Ovary (tissue), 9 donors: ENCODE results near the gene PPP1R2. TPM values are rescaled to one million over a fixed set of nuclear protein-coding genes. Genes with fewer than 3 reads are reported as not detected.

Source experiments
- DNase-seq, 5 donors: peaks; one replicate each; pipeline ENCODE4 v3.0.0-alpha.2; 2019 to 2020
- H3K27ac ChIP-seq, 2 donors: fragments of 200-600 bp; one replicate each; pipeline versions ENCODE4 v1.5.1 to v1.8.0; 2019 to 2022
- H3K27me3 ChIP-seq: fragments of 200-600 bp; one replicate; pipeline ENCODE4 v1.8.0; 2022
- H3K36me3 ChIP-seq: fragments of 200-600 bp; sonication (generic); one replicate; pipeline ENCODE4 v1.5.1; 2019
- H3K4me1 ChIP-seq: one replicate; pipeline ENCODE4 v1.8.1; 2013; ENCODE audit warnings: mild to moderate bottlenecking, moderate library complexity; ENCODE audit not compliant: insufficient read depth
- H3K4me3 ChIP-seq: fragments of 200-600 bp; sonication (generic); one replicate; pipeline ENCODE4 v1.5.1; 2017
- H3K9me3 ChIP-seq, 2 donors: fragments of 200-600 bp in 1 of 2; sonication (generic) in 1 of 2; one replicate each; pipeline versions ENCODE4 v1.5.1 to v1.8.1; 2013 to 2019; ENCODE audit warnings: mild to moderate bottlenecking in 1 of 2, moderate library complexity in 1 of 2
- EP300 ChIP-seq: sonication (generic); formaldehyde crosslinking; IDR thresholded peaks from one replicate; pipeline ENCODE4 v1.6.1; 2017; ENCODE audit warnings: antibody characterized with exemption
- POLR2A ChIP-seq: fragments of 450-650 bp; IDR thresholded peaks from one replicate; pipeline ENCODE4 v1.6.1; 2017; ENCODE audit warnings: antibody characterized with exemption, mild to moderate bottlenecking, moderate library complexity
- WGBS, 3 donors: extraction: QIAGEN DNeasy Blood & Tissue Kit in 1 of 3; methylation state at CpG; one replicate each; pipeline versions ENCODE4 v1.1.5 to v1.1.7; 2013 to 2017; 5-methylcytosine and 5-hydroxymethylcytosine counted together
- intact Hi-C, 4 donors: fragments of 100-400 bp; cut with DNase I; formaldehyde crosslinking; loops; one replicate each; pipeline versions ENCODE4 v1.11.0 to v1.15.1; 2022 to 2023
- polyA plus RNA-seq, 2 donors: library from polyadenylated mRNA; stranded (reverse); fragments of 200-250 nt in 1 of 2; fragments of 350-450 nt in 1 of 2; fragmentation: Illumina TruSeq in 1 of 2; extraction: RNeasy Lipid Tissue Mini Kit (QIAGEN cat#74804) in 1 of 2; gene quantifications; one replicate each; pipeline ENCODE4 v1.2.3, GENCODE V29; 2013 to 2014
- total RNA-seq, 7 donors: library from RNA; depleted of rRNA in 2 of 7; stranded (reverse); fragments of >200 nt in 2 of 7; fragmentation: NEBNext Ultra II Directional in 3 of 7; extraction: Animal tissue kit (Norgen Biotek cat#: 25700) in 3 of 7; gene quantifications; one replicate each; pipeline versions ENCODE4 v1.1.0 to v1.2.4, GENCODE V29; 2016 to 2023
- TF ChIP-seq, protein P1 (sequence below), 3 donors: fragments of 450-650 bp in 2 of 3; fragments of 200-600 bp in 1 of 3; IDR thresholded peaks; one replicate each; pipeline versions ENCODE4 v1.5.1 to v1.8.0; 2016 to 2022; ENCODE audit warnings: antibody characterized with exemption in 3 of 3, mild to moderate bottlenecking in 1 of 3
- donor health status: DM: no; HTN: no; CAD: no; lungs with moderate emphysema.
- donor health status: DM: no; HTN: no; CAD: no.
- donor health status: Bipolar disorder and iron deficiency.
- donor health status: DM: yes; HTN: yes; CAD: no.
- donor health status: DM: no; HTN: no; CAD: no.
- donor health status: DM: yes; HTN: yes; CAD: no.

Gene PPP1R2
- total and polyA plus RNA-seq, 9 donors = 22.5 to 50.2 (median 40.6) TPM

DNA sequence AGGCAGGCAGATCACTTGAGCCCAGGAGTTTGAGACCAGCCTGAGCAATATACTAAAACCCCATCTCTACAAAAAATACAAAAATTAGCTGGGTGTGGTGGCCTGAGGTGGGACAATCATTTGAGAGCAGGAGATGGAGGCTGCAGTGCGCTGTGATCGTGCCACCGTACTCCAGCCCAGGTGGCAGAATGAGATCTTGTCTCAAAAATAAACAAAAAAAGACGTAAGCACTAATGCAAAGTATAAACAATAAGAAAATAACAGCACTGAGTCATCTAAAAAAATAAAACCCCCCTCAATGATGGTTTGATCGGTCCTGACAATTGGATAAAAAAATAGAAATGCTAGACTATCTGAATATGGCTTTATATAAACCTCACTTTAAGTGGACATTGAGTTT, 3.6 kb downstream of the PPP1R2 start:
- H3K4me3 ChIP-seq = no peak overlapping the region
- H3K4me1 ChIP-seq = peaks cover 9% of the 10 kb centered on the region
- WGBS, 3 donors = 91 to 96% (median 94%) methylated on average over 5 of the region's 5 CpGs
- H3K9me3 ChIP-seq = no peaks in the 10 kb centered on the region
- no peak for DNase-seq
- no peaks in the 10 kb centered on the region for H3K36me3 ChIP-seq
- intact Hi-C loops = no loop called here
- H3K27ac ChIP-seq = no peak overlapping the region
- TF ChIP-seq EP300 = no peak
- TF ChIP-seq POLR2A = no peak
- TF ChIP-seq, protein P1, sequence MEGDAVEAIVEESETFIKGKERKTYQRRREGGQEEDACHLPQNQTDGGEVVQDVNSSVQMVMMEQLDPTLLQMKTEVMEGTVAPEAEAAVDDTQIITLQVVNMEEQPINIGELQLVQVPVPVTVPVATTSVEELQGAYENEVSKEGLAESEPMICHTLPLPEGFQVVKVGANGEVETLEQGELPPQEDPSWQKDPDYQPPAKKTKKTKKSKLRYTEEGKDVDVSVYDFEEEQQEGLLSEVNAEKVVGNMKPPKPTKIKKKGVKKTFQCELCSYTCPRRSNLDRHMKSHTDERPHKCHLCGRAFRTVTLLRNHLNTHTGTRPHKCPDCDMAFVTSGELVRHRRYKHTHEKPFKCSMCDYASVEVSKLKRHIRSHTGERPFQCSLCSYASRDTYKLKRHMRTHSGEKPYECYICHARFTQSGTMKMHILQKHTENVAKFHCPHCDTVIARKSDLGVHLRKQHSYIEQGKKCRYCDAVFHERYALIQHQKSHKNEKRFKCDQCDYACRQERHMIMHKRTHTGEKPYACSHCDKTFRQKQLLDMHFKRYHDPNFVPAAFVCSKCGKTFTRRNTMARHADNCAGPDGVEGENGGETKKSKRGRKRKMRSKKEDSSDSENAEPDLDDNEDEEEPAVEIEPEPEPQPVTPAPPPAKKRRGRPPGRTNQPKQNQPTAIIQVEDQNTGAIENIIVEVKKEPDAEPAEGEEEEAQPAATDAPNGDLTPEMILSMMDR (IDR thresholded peaks at IDR 0.05) = no peak
- H3K27me3 ChIP-seq = no peaks in the 10 kb centered on the region

DNA sequence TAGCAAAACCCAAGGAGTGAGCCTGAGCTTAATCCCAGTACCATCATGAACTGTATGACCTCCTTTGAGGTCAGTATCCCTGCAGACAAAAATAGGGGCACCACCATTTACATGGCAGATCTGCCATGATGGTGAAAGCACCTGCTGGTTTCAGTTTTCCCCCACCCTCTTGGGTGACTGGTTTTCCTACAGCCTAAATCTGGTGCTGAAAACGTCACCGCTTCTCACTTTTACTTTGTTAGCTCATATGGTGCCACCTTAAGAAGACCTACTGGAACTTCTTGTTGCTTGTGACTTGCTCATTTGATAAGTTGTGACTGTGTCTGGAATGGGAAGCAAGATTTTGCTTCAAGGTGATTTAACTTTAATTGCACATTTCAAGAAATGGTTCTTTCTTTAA, 5.1 kb downstream of the PPP1R2 start:
- Histone ChIP-seq H3K36me3 (no peaks in the 10 kb centered on the region), H3K27ac (no peak overlapping the region), H3K27me3 (no peaks in the 10 kb centered on the region), H3K4me1 (peaks cover 12% of the 10 kb centered on the region), H3K9me3 (no peaks in the 10 kb centered on the region), H3K4me3 (no peak overlapping the region)
- TF ChIP-seq, protein P1 (IDR thresholded peaks at IDR 0.05) = no peak
- no peak for TF ChIP-seq POLR2A
- no peak for TF ChIP-seq EP300
- WGBS, 3 donors = 89 to 91% (median 90%) methylated on average over 2 of the region's 2 CpGs
- intact Hi-C loops = no loop called here
- DNase-seq = no peak

DNA sequence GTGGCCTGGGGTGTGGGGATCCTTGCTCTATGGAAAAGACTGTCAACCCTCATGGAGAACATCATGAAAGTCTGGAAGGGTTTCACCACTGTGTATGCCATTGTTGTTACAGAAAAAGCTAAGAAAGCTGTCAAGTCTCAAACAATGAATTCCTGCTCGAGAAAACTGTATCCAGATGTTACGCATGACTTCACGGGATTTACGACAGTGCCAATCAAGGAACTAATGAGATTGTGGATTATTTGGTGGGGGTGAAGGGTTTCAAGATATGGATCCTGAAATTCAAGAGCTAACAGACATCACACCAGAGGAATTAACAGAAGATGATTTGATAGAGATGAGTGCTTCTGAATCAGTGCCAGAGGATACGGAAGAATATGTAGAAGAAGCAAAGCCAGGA, 7.8 kb downstream of the PPP1R2 start:
- H3K27ac ChIP-seq = no peak overlapping the region
- 92 to 94% (median 93%) methylated on average over 5 of the region's 5 CpGs for WGBS, 3 donors
- no peaks in the 10 kb centered on the region for H3K36me3 ChIP-seq
- intact Hi-C loops = no loop called here
- H3K27me3 ChIP-seq = no peaks in the 10 kb centered on the region
- DNase-seq = no peak
- H3K4me1 ChIP-seq = peaks cover 6% of the 10 kb centered on the region
- TF ChIP-seq EP300 = no peak
- H3K9me3 ChIP-seq = no peaks in the 10 kb centered on the region
- no peak overlapping the region for H3K4me3 ChIP-seq

DNA sequence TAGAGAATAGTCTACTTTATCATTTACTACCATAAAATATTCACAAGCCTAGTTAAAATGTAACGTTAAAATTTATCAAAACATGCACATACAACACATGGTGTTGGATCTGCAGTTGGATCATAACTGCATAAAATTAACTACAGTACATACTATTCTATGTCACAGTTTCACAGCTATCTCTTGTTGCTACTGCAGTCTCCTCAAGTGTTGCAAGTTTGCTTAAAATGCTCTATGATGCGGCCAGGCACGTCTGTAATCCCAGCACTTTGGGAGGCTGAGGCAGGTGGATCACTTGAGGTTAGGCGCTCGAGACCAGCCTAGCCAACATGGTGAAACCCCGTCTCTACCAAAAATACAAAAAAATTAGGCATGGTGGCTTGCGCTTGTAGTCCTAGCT, 10.3 kb downstream of the PPP1R2 start:
- peaks cover 3% of the 10 kb centered on the region for H3K4me1 ChIP-seq
- no peaks in the 10 kb centered on the region for H3K9me3 ChIP-seq
- WGBS, 3 donors = 78 to 88% (median 79%) methylated on average over 7 of the region's 7 CpGs
- intact Hi-C loops = no loop called here
- no peak overlapping the region for H3K4me3 ChIP-seq
- DNase-seq = no peak
- TF ChIP-seq, protein P1 (IDR thresholded peaks at IDR 0.05) = no peak
- TF ChIP-seq EP300 (no peak), POLR2A (no peak)
- no peak overlapping the region for H3K27ac ChIP-seq
- H3K27me3 ChIP-seq = no peaks in the 10 kb centered on the region
- H3K36me3 ChIP-seq = no peaks in the 10 kb centered on the region

DNA sequence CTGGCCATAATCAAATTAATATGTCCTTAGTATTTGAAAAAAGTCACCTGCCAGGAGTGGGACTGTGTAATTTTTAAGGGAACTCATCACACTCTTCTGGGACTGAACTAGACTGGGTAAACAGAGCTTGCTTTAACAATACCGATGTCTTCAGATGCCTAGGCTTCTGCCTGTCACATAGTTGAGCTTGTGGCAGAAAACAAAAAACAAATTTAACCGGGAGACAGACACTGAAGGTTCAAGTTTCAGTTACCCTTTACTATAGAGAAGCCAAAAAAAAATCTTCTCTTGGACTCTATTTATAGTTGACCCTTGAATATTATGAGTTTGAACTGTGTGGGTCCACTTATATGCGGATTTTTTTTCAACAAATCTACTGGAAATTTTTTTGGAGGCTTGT, 10.8 kb downstream of the PPP1R2 start:
- no peaks in the 10 kb centered on the region for H3K9me3 ChIP-seq
- H3K27me3 ChIP-seq = no peaks in the 10 kb centered on the region
- H3K4me3 ChIP-seq = no peak overlapping the region
- DNase-seq = no peak
- H3K36me3 ChIP-seq = no peaks in the 10 kb centered on the region
- TF ChIP-seq POLR2A (no peak), EP300 (no peak)
- TF ChIP-seq, protein P1 (IDR thresholded peaks at IDR 0.05) = no peak
- peaks cover 3% of the 10 kb centered on the region for H3K4me1 ChIP-seq
- intact Hi-C loops = no loop called here
- 38 to 59% (median 57%) methylated on average over 3 of the region's 3 CpGs for WGBS, 3 donors
- no peak overlapping the region for H3K27ac ChIP-seq
